HEK293 (cell line): ENCODE measurements around the gene CLTCL1.

ENCODE experiments used
- ZFP3 ChIP-seq: fragments of 450-650 bp; formaldehyde crosslinking; IDR thresholded peaks from 2 replicates; pipeline ENCODE4 v1.5.1; 2016; ENCODE audit warnings: low read depth, missing biosample characterization, missing genetic modification characterization
- TF ChIP-seq, protein P1 (sequence below): fragments of 450-650 bp; formaldehyde crosslinking; IDR thresholded peaks from 2 replicates; pipeline ENCODE4 v1.5.1; 2016; ENCODE audit warnings: missing biosample characterization, missing genetic modification characterization, low read depth

DNA sequence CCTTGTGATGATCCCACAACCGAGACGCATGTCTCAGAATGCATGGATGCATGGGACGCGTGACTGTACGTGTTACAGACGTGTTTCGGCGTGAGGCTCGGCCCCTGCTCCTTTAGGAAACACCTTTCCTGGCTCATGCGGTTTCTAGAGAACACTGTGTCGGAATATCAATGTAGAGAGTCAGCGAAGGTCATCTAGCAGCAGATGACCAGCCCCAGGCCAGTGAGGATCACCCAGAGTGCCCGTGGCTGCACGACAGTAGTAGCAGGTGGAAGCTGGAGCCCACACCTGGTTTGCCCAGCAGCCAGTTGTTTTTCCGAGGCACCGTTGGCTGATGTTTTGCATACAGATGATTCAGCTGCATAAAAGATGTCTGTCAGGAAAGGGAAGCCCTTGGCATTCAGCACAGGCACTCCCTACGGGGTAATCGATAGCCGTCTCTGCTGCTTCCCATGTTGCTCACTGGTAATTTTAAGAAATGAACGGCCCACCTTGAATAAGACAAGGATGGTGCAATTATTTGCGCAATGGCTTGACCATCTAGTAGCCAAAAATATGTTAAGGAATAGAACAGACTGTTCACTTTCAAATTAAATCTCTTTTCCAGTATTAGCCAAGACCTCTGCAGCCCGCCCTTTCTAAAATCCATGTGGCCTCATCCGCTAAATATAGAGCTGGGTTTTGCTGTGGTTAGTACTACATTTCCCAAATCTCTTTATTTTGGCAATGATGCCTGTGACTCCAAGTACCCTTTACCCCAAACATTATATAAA is 1.1 kb upstream of the CLTCL1 start:
- TF ChIP-seq, protein P1, sequence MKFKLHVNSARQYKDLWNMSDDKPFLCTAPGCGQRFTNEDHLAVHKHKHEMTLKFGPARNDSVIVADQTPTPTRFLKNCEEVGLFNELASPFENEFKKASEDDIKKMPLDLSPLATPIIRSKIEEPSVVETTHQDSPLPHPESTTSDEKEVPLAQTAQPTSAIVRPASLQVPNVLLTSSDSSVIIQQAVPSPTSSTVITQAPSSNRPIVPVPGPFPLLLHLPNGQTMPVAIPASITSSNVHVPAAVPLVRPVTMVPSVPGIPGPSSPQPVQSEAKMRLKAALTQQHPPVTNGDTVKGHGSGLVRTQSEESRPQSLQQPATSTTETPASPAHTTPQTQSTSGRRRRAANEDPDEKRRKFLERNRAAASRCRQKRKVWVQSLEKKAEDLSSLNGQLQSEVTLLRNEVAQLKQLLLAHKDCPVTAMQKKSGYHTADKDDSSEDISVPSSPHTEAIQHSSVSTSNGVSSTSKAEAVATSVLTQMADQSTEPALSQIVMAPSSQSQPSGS (tag by site-specific recombination): no peak
- TF ChIP-seq ZFP3 (tag by site-specific recombination): no peak
